K562 (cell line): ENCODE data around the gene C1RL.

Experiments
- IRF9 ChIP-seq: fragments of 450-650 bp; IDR thresholded peaks from 2 replicates; pipeline ENCODE4 v1.6.1; 2016; ENCODE audit warnings: missing biosample characterization, missing genetic modification characterization
- NR0B1 ChIP-seq: fragments of 450-650 bp; IDR thresholded peaks from one replicate; pipeline ENCODE4 v1.6.1; 2018; ENCODE audit warnings: mild to moderate bottlenecking, moderate library complexity; ENCODE audit not compliant: partially characterized antibody
- POLR2A ChIP-seq: fragments of 450-650 bp; conservative IDR thresholded peaks from 2 replicates; pipeline ENCODE4 v1.6.1; 2016
- POLR2AphosphoS5 ChIP-seq: IDR thresholded peaks from 2 replicates; pipeline ENCODE4 v1.6.1; 2011; ENCODE audit warnings: mild to moderate bottlenecking, low read depth, low read length, moderate library complexity; ENCODE audit not compliant: control insufficient read depth, insufficient read depth
- RNF2 ChIP-seq: sonication (generic); IDR thresholded peaks from 2 replicates; pipeline ENCODE4 v1.6.1; 2016
- TAF15 ChIP-seq: fragments of 200-400 bp; formaldehyde crosslinking; IDR thresholded peaks from 2 replicates; pipeline ENCODE4 v1.6.1; 2017; ENCODE audit warnings: mild to moderate bottlenecking, low read depth, low read length, moderate library complexity
- TCF7L2 ChIP-seq: fragments of 150-350 bp; IDR thresholded peaks from 2 replicates; pipeline ENCODE4 v1.6.1; 2016; ENCODE audit warnings: low read depth, mild to moderate bottlenecking, low read length, moderate library complexity
- THRA ChIP-seq: fragments of 450-650 bp; IDR thresholded peaks from 2 replicates; pipeline ENCODE4 v1.6.1; 2017; ENCODE audit warnings: mild to moderate bottlenecking, moderate library complexity
- ZBTB9 ChIP-seq: fragments of 450-650 bp; formaldehyde crosslinking; IDR thresholded peaks from 2 replicates; pipeline ENCODE4 v1.4.0; 2020; ENCODE audit warnings: mild to moderate bottlenecking, moderate library complexity
- ZFP1 ChIP-seq: fragments of 450-650 bp; formaldehyde crosslinking; IDR thresholded peaks from 2 replicates; pipeline ENCODE4 v1.4.0; 2020; ENCODE audit warnings: mild to moderate bottlenecking, mixed read lengths
- ZNF280B ChIP-seq: fragments of 250-450 bp; sonication (Bioruptor Pico); IDR thresholded peaks from 2 replicates; pipeline ENCODE4 v1.5.1; 2021; ENCODE audit warnings: mild to moderate bottlenecking

GRCh38 chr12:7045913-7046312 lies 63.1 kb downstream of the C1RL start:
- no peak for TF ChIP-seq NR0B1
- TF ChIP-seq IRF9 (tag), result no peak
- no peak for TF ChIP-seq THRA
- TF ChIP-seq POLR2AphosphoS5, result no peak
- no peak for TF ChIP-seq TCF7L2
- TF ChIP-seq ZBTB9 (CRISPR knock-in tag), result no peak
- no peak for TF ChIP-seq ZFP1 (CRISPR knock-in tag)
- no peak for TF ChIP-seq RNF2
- TF ChIP-seq POLR2A, result no peak
- no peak for TF ChIP-seq TAF15
- TF ChIP-seq ZNF280B, result no peak
